C4-2B (cell line): ENCODE data around the gene RPS17.
"Not testable (repeated sequence)": the region's sequence is repeated elsewhere in the genome, so short reads cannot be mapped to it uniquely, and the experiment has no call there.

Experiments
- H3K27ac ChIP-seq: fragments of 450-650 bp; 2 replicates; pipeline ENCODE4 v1.5.1; 2017
- ZFX ChIP-seq: fragments of 450-650 bp; IDR thresholded peaks from 2 replicates; pipeline ENCODE4 v1.6.1; 2017
- TF ChIP-seq, protein P1 (sequence below): fragments of 450-650 bp; conservative IDR thresholded peaks from 2 replicates; pipeline ENCODE4 v1.5.1; 2017; ENCODE audit warnings: mild to moderate bottlenecking

The RPS17 gene

DNA sequence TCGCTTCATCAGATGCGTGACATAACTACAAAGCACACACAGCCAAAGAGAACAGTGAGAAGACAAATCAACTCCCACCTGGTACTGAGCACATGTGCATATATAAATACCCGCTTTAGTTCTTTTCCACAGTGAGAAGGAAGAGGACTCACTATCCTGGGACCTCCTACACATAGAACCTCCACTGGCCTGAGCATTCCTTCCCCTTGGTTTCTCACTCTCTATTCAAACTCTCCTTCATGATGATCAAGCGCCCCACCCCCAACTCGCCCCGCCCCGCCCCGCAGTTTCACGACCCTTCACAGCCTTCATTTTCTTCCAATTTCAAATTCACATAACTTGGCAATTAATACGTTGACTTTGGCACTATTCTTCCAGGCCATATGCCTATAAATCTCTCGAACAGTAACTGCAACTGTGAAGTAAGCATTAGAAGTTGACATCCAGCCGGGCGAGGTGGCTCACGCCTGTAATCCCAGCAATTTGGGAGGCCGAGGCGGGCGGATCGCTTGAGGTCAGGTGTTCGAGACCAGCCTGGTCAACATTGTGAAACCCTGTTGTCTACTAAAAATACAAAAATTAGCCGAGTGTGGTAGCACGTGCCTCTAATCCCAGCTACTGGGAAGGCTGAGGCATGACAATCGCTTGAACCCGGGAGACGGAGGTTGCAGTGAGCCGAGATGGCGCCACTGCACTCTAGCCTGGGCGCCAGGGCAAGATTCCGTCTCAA, 1.1 kb downstream of the RPS17 start:
- peak overlapping the region; percentile 96 for H3K27ac ChIP-seq
- TF ChIP-seq, protein P1, sequence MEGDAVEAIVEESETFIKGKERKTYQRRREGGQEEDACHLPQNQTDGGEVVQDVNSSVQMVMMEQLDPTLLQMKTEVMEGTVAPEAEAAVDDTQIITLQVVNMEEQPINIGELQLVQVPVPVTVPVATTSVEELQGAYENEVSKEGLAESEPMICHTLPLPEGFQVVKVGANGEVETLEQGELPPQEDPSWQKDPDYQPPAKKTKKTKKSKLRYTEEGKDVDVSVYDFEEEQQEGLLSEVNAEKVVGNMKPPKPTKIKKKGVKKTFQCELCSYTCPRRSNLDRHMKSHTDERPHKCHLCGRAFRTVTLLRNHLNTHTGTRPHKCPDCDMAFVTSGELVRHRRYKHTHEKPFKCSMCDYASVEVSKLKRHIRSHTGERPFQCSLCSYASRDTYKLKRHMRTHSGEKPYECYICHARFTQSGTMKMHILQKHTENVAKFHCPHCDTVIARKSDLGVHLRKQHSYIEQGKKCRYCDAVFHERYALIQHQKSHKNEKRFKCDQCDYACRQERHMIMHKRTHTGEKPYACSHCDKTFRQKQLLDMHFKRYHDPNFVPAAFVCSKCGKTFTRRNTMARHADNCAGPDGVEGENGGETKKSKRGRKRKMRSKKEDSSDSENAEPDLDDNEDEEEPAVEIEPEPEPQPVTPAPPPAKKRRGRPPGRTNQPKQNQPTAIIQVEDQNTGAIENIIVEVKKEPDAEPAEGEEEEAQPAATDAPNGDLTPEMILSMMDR = no peak
- TF ChIP-seq ZFX = no peak

DNA sequence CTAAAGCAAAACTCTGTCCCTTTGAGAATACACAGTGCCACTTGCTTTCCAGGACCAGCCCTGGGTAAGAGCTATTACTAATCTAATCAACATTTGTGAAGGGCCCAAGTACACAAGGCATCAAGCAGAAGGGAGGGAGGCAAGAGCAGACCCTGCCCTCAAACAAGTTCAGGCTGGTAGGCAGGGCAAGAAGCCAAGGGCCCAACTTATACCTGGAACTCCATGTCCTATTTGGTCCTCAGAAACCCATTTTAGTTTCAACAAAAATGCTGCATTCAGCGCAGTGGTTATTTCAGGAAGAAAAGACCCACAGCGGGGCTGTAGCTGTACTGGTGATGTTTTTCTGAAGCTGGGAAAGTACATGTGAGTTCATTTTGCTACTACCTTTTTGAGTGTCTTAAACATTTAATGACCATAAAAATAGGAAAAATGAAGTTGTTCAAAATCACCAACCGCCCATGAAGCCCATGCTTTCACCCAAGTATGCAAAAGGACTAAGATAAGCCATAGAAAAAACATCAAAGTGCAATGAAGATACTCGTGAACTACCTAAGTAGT, 2.8 kb downstream of the RPS17 start:
- TF ChIP-seq, protein P1 = no peak
- TF ChIP-seq ZFX = no peak
- H3K27ac ChIP-seq = no peak overlapping the region; the same call in 1 of the 2 replicates

DNA sequence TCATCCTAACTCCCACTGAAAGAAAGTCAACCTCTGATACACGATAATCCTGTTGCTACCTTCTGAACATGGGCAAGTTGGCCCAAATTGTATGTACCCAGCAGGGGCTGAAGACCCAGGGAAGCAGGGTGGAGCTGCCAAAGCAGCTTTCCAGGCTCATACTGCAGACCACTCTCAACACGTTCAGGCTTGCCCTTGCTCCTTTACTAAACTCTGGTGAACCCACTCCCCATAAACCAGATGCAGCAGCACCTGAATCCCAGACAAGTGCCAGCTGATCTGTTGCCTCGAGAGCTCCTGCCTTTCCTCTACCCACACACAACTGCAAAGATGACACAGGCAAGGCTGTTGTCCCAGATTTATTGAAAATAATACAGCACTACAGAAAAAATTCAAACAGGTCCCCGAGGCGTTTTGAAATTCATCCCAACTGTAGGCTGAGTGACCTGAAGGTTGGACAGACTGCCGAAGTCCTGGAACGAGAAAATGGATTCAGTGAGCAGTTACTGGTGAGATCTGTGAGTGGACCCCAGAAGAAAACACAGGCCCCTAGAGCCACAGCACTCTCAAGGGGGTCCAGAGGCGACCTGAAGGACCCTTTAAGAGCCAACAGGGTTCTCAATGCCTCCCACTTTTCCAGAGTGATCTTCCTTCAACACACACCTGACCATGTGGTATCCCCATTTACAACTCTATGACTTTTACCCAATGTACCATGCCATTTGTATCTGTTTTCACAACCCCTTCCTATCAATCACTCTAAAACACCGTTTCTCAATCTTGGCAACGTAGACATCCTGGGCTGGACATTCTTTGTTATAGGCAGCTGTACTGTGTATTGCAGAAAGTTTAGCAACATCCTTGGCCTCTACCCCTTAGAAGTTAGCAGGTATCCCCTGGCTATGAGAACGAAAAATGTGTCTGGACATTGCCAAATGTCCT, 3.6 kb downstream of the RPS17 start:
- H3K27ac ChIP-seq = no peak overlapping the region; the same call in 1 of the 2 replicates
- TF ChIP-seq ZFX = no peak
- TF ChIP-seq, protein P1 = no peak

DNA sequence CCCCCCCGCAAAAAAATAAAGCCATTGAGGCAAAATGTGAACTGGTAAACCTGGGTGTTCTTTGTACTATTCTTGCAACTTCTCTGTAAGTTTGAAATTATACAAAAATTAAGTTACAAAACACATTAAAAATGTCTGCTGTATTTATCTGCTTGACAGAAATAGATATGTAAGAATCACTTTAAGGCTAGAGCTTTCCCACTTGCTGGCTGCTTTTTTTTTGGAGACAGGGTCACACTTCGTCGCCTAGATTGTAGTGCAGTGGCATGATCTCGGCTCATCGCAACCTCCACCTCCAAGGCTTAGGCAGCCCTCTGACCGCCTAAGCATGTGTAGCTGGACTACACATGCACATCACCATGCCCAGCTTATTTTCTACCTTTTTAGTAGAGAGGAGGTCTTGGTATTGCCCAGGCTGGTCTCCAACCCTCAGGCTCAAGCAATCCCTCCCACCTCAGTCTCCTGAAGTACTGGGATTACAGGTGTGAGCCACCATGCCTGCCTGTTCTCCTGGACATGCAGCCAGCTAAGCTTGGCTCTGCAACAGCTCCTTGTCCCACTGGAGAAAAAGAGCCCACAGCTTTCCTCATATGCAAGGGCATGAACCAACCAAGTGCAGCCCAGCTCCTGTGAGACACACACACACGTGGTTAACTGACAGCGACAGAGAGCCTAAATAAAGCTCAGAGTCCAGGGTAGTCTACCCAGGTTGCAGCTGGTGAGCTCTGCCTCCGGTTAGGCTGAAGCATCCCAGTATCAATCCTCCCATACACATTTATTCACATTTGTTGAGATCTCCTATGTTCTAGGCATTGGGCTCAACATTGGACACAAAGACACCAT, 4.5 kb downstream of the RPS17 start:
- no peak overlapping the region for H3K27ac ChIP-seq
- TF ChIP-seq, protein P1 = no peak
- no peak for TF ChIP-seq ZFX

DNA sequence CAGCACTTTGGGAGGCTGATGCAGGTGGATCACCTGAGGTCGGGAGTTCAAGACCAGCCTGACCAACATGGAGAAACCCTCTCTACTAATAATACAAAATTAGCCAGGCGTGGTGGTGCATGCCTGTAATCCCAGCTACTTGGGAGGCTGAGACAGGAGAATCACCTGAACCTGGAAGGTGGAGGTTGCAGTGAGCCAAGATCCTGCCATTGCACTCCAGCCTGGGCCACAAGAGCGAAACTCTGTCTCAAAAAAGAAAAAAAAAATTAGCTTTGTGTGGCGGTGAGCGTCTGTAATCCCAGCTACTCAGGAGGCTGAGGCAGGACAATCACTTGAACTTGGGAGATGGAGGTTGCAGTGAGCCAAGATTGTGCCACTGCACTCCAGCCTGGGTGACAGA, 5.1 kb downstream of the RPS17 start:
- H3K27ac ChIP-seq = not testable (repeated sequence)

DNA sequence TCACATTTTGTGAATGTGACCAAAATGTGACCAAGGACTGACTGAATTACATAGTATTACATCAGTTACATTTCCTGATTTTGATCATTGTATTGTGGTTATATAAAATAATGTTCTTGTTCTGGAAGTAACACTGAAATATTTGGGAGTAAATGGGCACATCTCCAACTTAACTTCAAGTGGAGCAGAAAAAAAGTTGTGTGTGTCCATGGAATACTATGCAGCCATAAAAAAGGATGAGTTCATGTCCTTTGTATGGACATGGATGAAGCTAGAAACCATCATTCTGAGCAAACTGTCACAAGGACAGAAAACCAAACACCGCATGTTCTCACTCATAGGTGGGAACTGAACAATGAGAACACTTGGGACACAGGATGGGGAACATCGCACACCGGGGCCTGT, 5.8 kb downstream of the RPS17 start:
- H3K27ac ChIP-seq = not testable (repeated sequence)

DNA sequence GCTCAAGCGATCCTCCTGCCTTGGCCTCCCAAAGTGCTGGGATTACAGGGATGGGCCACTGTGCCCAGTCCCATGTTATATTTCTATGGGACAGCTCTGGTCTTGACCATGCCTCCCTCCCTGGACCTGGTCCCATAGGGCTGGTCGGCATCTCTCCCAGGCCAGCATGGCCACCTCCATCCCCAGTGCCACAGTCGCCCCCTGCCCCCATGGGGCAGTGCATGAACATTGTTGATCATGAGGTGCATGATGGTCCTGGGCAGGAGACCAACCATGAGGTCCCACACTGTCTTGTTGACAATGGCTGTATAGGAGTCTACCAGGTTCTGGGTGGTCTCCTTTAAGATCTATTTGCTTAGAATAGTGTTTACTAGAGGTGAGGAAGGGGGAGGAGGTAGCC, 6.5 kb downstream of the RPS17 start:
- no peak overlapping the region; the same call in 1 of the 2 replicates for H3K27ac ChIP-seq

More for the DNA sequence above, 6.5 kb downstream of the RPS17 start:
- TF ChIP-seq, protein P1 = no peak
- no peak for TF ChIP-seq ZFX
